Inflammatory macrophage treated with lipopolysaccharide for 4 hours (primary cell): ENCODE measurements around the gene TRABD2B.

Experiments used
- DNase-seq: peaks from one replicate; pipeline ENCODE4 v3.0.0-alpha.2; 2020

The TRABD2B gene

DNA sequence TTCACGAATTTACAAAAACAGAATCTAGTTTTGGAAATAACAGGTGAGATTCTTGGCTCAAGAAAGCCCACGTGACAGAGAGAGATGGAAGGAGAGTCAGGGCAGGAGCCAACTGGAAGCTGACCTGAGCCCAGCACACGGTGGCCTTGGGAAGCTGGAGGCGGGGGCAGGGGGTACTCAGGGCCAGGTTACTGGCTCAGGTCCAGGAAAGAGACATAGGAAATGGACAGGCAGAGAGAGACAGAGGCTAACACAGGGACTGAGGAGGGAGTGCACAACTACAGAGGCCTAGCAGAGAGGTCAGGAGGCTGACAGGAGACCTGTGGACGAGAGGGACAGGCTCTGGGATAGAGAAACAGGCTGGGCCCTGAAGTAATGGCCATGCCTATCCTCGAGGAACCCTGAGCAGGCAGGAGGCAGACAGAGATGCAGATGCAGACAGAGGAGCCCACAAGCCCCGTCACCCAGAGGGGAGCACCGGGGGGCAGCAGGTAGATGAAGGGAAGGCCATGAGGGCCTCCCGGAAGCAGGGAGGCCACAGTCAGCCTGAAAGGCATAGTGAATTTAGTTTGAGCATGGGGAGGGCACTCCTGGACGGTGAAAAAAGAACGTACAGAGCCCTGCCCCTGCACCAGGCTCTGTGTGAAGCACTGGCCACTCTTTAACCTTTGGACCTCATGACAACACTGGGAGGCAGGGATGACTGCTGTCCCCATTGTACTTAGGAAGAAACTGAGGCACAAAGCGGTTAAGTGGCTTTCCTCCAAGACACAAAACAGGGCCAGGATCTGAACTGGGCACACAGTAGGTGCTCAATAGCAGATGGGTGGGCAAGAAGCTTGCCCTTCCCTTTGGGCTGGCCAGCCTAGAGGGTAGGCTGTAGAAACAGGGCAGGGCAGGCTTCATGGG is 230.1 kb downstream of the TRABD2B start:
- no peak for DNase-seq

DNA sequence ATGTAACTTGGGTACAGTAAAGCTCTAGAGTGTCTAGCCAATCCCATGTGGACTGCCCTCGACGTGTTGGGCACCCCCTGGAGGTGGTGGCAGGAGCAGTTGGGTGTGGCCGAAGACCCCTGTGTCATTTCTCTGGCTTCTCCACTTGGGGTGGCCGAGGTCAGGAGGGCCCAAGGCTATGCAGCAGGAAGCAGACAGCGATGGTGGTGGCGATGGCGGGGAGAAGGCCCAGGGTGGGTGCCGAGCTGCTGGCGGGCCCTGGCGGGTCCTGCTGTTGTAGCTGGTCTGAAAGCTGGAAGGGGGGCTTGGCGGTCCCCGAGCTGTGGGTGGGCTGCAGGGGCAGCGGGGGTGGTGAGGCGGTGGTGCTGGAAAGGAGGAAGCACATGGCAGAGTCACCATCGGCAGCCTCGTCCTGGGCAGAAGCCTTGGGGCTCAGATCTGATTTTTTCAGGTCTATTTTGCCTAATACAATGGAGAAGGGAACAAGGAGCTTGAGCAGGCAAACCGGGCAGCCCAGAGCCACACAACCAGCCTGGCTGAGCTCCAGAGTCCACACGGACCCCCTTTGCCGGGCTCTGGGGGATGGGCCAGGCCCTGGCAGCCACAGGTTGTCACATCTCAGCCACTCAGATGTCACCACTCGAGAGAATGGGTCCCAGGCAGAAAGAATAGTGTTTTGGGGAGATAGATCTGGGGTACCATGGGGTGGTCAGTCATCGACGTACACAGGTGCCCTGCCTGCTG is 231.3 kb downstream of the TRABD2B start:
- no peak for DNase-seq

DNA sequence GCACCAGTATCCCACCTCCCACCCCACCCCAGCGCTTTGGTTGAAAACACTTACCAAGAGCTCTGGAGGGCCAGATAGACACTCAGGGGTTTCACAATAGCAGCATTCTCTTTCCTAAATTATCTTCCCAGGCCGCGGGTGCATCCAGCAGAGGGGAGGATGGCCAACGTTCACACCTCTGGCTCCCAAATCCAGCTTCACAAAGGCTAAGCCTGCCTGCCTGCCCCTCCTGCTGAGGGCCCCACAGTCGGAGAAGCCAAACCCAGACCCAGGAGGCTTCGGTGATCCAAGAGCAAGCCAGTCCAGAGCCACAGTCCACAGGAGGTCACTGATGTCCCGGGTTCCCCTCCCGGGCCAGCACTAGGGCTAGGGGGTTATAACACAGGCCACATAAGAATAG is 231.9 kb downstream of the TRABD2B start:
- DNase-seq = no peak

DNA sequence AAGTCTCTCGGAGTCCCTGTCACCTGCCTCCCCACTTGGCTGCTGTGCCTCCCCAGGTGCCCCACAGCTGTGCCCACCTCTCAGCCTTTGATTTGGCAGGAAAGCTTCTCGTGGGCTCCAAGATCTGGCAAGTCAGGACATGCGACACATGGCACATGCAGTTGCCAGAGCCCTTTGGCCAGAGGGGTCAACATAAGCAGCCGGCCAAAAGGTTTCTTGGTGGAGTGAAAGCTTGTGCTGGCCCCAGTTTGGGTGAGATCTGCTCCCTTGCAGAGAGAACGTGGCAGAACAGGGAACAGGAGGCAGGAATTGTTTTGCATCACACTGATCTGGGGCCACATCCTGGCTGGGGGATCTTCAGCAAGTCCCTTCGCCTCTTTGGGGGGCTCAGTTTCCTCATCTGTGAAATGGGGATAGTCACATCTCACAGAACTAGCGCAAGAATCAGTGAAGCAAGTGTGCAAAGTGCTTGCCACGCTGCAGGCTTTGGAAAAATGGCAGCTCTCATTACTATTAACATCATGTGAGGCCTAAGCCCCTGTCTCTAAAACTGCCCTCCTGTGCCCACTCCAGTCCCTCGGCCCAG is 232.6 kb downstream of the TRABD2B start:
- no peak for DNase-seq

DNA sequence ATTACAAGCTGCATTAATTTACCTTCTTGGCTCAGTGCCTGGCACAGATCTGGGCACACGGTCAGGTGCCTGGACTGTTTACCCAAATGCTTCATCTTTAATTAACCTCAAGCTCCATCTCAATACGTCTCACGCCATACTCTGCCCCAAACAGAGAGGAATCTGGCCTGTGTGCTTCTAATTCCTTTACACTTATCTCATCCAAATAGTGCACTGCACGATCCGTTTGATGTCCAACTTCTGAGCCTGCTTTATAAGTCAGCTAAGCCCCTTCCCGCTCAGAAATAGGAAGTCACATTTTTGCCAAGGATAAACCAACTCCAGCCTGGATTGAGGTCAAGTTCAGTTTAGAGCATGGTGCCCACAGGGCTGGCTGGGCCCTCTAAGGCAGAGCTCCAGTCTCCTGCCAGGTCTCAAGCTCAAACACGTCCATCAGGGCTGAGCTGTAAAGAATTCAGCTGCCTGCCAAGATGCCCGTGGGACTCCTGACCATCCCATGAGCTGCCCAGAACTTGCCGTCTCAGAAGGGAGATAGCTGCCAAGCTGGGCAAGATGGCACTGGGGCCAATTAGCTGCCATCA is 233.5 kb downstream of the TRABD2B start:
- DNase-seq = no peak

DNA sequence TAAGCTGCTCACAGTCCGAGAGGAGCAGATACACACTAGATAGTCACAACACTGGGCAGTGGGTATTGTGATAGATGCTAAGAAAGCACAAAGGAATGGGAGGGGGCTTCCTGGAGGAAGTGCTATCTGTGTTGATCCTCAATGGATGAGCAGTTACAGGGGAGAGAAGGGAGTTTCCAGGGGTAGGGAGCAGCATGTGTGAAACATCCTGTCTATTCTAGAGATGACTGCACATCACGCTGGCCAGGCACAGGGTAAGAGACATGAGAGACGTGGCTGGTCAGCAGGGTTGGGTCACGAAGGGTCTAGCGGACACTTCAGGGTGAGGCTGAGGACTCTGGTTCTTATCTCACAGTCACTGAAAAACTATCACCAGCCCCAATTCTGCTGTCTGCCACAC is 235.2 kb downstream of the TRABD2B start:
- no peak for DNase-seq

DNA sequence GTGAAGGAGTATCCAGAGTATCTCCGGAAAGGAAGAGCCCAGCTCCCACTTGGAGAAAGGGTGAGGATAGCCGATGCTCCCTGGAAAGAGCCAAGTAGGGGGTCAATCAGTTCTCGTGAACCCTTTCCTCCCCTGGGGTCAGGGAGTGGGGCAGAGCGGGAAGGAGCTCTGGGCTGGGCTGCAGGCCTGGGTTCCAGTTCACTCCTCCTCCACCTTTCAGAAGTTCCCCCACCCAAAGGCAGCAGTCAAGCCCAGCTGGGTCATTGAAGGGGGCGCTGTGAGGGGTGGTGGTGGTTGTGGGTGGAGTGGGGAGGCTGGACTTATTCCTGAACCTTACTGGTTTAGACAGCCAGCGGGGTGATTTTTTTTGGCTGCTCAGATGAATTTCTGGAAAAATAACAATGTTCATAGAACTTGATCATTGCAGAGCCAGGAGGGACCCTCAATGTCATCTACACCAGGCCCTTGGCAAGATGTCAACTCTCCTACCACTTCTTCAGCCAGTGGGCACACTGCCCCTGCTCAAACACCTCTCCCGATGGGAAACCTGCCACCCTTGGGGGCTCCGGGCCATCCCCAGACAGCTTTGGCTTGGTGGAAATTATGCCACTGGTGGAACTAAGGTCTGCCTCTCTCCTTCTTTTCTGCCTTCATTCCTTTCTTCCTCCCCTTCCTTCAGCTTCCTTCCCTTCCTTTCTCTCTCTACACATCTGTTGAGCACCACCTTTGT is 235.8 kb downstream of the TRABD2B start:
- no peak for DNase-seq

DNA sequence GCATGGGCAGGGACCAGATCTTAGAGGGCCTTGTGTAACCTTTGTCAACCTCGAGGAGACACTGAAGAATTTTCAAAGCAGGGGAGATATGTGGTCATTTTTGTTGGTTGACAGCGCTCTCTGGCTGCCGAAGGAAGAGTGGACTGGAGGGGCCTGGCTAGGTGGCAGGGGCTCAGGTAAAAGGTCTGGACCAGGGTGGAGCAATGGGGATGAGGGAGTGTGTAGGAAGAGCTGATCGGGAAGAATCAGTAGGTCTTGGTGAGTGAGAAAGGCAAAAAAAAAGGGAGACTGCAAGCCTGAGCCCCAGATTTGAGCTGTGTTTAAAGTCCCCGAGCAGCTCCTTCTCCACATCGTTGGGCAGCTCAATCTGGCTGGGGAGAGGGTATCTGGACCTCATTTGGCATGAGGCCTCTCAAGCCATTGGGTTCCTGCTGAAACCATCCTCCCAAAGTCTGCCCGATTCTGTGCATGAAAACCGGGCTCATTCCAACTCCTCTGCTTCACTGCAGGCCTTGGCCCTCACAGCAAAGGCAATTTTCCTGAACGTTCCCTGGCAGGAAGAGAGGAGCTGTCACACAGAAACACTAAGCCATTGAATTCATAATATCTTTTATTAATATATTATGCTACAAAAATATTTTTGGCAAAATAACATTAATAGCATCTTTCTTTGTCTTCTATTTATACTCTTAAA is 237.1 kb downstream of the TRABD2B start:
- DNase-seq = no peak

DNA sequence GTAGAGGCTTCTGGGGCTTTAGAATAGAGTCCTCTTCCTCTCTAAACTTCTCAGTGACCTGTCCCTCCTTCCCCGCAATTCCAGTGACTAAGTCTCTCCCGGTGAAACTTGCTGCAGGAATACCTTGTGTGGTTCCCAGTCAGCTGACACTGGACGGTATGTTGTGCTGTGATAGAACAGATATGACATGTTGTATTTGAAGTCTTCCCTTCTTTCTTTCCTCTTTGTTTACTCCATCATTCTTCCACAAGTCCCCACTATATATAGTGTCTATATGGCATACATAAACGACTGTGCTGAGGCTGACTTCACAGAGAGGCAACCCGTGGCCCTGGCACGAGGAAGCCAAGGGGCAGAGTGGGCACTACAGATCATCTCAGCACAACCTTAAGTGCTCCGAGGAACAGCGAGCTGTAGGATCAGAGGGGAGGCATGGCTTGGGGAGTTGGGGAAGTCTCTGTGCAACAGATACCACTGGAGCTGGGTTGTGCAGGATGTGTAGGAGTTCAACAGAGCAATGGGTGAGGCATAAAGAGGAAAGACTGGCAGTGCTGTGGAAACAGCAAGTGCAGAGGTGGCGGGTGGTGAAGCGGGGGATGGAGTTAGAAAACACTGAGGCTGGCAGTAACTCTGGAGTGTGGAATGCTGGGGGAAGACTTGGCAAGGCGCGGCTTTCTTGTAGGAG is 237.8 kb downstream of the TRABD2B start:
- DNase-seq = no peak

DNA sequence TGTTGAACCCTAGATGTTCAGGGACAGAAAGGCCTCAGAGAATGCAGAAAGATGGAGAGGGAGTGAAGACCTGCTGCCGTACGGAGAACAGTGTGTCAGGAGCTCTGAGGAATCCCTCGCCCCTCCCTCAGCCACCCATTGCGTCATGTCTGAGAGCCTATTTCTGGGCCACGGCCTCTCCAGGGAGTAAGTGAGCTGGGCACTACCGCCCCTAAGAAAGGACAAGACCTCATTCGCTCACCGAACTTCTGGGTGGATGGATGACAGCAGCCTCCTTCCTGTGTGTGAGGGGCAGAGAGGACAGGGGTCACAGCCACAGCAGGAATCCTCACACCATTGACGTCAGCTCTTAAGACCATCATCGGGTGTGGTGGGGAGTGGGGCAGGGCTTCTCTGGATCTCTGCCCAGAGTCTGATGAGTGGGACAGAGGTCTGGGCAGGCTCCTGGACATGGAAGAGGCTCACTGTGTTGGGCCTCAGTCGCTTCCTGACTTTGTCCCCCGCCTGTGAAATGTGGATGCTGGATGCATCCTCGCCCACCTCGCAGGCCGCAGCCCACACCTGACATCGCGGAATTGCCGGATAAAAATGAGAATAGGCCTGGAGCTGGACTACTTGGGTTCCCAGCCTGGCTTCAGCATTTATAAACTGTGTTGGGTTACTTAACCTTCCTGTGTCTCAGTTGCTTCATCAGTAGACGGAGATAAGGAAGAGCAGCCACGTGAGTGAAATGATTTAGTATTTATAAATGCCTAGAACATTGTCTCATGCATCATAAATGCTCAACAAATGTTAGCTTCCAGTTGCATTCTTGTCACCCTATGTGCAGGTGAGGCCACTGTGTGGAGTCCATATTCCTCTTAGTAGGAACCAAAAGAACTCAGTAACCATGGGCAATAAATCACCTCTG is 238.6 kb downstream of the TRABD2B start:
- DNase-seq = no peak

DNA sequence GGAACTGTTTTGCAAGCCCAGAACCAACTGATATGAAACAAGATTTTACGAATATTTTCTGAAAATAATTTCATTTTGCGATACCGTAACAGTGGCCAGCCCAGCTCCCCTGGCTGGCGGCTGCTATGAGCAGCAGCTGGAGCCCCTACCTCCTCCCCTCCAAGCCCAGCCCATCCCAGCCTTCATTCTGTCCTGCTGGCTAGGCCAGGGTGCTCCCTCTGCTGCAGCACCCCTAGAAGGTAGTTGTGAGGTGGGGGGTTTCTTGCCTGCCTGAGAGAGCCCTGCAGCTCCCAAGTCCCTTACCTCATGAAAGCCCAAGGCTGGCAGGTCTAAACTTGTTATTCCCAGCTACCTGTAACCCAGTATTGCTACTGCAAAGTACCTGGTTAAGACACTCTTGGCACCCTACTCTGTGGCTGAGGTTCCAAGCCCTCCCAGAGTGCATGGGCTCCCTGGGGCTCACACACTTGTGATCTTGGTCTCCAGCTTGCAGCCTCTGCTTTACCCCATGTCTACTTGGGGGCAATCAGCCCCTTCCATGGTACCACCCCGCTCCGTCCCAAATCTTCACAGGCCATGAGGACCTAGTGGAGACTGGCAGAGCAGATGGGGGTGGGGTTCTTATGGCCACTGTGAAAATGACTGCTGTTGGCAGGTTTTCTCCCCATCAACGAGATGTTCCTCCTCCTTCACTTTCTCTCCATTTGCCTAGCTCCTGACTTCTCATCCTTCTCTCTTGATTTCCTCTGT is 239.8 kb downstream of the TRABD2B start:
- no peak for DNase-seq

DNA sequence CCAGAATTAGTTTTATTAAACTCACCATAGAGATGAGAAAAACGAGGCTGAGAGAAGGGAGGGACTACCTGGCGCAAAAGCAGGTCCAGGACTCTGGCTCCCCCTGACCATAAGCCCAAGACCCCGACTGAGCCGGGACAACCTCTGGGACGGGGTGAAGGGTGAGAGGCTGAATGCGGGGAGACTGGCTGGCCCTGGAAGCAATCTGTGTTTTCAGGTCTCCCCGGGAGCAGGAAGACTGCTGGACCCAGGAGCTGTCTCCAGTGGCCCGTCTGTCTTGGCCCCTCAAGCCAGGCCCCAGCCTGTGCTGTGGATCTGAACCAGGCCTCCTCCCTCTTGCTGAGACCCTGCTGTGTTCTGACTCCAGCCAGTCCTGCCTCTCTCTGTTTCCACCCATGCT is 240.8 kb downstream of the TRABD2B start:
- DNase-seq = no peak

DNA sequence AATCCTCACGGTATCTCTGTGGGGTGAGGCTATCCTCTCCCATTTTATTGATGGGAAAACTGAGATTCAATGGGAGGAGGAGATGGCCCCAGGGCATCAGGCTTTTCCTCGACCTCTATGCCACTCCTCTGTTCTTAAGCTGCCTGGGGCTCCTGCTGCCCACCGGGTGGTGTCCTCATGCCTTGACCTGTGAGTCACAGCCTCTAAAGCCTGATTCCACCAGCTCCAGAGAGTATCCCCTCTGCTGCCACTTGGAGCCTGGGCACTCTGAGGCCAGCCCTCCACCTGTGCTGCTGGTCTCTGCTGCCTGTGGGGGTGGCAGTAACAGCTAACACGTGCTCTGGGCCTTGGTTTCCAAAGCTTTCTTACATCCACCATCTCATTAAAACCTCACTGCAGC is 241.2 kb downstream of the TRABD2B start:
- no peak for DNase-seq

DNA sequence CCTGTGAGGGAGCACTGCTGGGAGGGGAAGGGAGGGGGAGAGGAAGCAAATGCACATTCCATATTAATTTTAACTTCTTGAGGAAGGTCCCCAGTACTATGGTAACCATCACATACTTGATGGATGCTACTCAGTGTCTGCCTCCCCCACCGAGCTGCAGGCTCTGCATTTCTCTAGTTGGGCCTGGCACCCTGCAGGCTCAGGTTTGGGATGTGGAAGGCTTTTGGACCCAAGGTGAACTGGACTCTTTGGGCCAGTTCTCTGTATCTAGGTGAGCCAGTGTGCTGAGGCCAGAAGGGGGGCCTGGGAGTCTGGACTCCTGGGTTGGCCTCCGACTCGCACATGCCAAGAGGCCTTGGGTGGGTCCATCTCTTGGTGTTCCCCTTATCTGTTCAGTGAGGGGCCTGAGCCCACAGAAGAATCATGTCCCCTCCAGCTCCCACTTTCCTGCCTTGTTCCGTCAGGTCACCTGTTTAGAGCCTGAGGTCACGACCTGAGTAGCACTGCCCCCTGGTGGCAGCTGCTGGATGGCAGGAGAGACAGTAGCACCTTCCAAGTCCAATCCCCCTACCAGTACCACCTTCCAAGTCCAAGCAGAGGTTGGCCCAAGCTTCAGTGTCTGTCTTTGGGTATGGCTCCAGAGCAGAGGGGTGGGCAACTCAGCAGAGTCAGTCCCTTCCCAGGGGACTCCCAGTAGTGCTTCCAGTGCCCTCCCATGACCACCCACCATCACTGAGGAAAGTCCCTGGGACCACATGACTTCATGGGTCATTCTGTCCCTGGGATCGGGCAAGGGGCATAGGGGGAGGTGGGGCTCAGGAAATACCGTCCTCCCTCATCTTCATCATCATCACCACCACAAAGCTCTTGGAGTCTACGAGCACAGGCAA is 241.8 kb downstream of the TRABD2B start:
- peak; percentile 15 for DNase-seq

DNA sequence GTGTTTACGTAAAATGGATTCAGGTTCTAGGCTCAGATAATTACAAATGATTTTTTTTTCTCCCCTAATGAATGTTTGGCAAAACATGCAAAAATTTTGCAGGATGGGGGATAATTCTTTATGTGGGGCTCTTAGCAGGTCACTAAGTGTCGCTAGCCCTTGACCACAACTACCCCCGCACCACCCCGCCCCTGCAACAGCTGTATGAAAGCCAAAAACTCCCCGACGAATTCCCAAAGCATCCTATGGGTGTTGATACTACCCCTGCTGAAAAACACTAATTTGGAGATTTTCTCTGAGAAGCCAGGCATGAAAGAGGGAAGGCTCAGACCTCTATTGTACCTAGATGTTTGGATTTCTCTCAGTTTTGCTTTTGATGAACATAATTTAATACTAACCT is 243.0 kb downstream of the TRABD2B start:
- DNase-seq = no peak

DNA sequence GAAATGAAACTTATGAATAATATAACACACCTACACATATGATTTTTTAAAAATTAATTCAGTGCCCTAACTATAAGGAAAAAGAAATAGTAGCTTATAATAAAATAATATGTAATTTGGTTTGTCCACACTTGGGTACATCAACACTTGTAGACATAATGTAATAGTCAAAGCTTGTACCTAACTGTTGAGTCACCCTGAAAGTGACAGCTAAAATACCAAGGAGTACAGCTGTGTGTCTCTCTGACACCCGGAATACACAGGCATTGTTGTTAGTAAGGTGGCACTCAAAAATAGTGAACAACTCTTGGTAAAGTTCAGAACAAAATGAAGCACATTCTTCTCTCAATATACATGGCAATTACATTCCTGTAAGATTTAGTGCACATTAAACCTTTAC is 243.4 kb downstream of the TRABD2B start:
- no peak for DNase-seq

DNA sequence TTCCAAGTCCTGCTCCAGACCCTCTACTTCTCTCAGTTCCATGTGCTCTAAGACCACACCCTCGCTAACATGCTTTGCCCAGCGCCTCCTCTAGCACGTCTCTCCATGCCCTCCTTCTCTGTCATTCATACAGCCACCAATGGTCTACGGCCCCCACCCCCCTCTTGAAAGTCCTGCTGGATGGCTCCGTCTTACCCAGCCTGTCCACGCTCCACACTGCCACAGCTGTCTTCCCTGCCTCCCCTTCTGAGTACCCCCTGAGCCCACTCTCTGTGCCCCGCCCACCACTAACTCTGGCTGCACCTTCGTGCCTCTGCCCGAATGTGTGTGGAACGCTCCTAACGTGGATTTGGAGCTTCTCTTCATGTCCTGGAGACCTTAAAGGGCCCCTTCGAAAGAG is 244.6 kb downstream of the TRABD2B start:
- no peak for DNase-seq

DNA sequence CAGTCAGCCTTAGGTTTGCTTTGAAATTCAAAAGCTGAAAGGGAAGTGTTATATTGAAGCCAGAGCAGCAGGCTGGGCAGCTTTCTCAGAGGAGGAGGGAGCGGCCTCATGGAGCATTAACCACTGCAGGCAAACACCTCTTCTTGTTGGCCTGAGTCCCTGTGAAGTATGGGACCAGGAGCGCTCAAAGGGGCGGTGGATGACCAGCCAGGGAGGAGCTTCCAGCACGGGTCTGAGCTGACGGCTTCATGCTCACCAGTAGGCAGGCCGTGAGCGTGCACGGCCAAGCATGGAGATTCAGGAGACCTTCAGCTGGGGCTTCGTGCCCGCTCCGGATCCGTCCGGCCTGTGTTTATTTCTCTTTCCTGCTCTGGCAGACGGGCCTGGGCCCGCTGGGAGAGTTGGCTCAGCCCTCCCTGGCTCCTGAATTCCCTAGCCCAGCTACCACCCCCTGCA is 245.2 kb downstream of the TRABD2B start:
- no peak for DNase-seq

DNA sequence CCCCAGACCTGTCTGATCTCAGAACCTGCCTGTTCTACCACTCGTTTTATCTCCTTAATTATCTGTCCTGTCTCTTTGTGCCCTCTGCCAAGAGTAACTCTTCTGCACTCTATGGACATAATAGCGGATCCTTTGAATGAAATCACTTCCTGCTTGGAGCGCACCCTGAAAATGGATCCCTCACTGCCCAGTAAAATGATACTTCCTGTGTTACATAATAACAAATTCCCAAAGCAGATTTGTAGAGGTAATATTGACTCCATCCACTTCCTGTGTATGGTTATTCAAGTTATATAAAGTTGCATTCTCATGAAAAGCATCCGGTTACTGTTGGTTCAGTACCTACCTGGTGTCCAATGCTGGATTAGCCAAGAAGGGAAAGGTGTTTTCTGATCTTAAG is 246.0 kb downstream of the TRABD2B start:
- no peak for DNase-seq
